Erythroblast (primary cell): ENCODE data around the gene PAXIP1.

ENCODE experiments used
- GATA1 ChIP-seq: IDR thresholded peaks from 2 replicates; pipeline ENCODE4 v1.6.1; 2011; ENCODE audit warnings: low read depth, mild to moderate bottlenecking, control low read depth, low read length, moderate library complexity
- POLR2A ChIP-seq: IDR thresholded peaks from 2 replicates; pipeline ENCODE4 v1.6.1; 2011; ENCODE audit warnings: mild to moderate bottlenecking, low read length

DNA sequence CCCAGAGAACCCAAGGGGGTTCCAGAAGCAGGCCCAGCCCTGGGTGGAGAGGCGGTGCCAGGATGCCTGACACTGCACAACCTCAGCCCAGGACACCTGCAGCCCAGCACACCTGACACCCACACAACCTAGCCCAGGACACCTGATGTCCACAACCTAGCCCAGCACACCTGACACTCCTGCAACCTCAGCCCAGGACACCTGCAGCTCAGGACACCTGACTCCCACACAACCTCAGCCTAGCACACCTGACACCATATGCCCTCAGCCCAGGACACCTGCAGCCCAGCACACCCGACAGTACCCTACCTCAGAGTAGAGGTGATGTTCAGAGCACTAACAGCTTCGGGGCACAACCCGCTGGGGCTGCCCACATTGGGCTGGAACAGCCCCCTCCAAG is 87.3 kb downstream of the PAXIP1 start:
- TF ChIP-seq POLR2A = no peak
- no peak for TF ChIP-seq GATA1
